Mesenchymal stem cell (in vitro differentiated cells and primary cell): ENCODE data around the gene OR10H3.

Source experiments
- DNase-seq: peaks from one replicate; pipeline ENCODE4 v3.0.0-alpha.2; 2013
- H2AFZ ChIP-seq: one replicate; pipeline ENCODE4 v1.6.1; 2013; ENCODE audit warnings: low read depth, mild to moderate bottlenecking, control low read depth, inconsistent platforms, low read length, moderate library complexity
- H2AK5ac ChIP-seq: 2 replicates; pipeline ENCODE4 v1.6.1; 2013; ENCODE audit warnings: low read length, moderate library complexity, mild to moderate bottlenecking, inconsistent platforms; ENCODE audit not compliant: severe bottlenecking
- H2BK120ac ChIP-seq: one replicate; pipeline ENCODE4 v1.6.1; 2013; ENCODE audit warnings: low read depth, mild to moderate bottlenecking, inconsistent platforms, low read length, moderate library complexity
- H2BK12ac ChIP-seq, 2 experiments: one replicate each; pipeline ENCODE4 v1.6.1; 2013; ENCODE audit warnings: inconsistent platforms in 2 of 2, low read length in 2 of 2, mild to moderate bottlenecking in 2 of 2, moderate library complexity in 2 of 2, control low read depth in 1 of 2
- H2BK15ac ChIP-seq: one replicate; pipeline ENCODE4 v1.6.1; 2013; ENCODE audit warnings: mild to moderate bottlenecking, low read depth, inconsistent platforms; ENCODE audit not compliant: poor library complexity, severe bottlenecking
- H2BK5ac ChIP-seq: 2 replicates; pipeline ENCODE4 v1.6.1; 2013; ENCODE audit warnings: low read depth, mild to moderate bottlenecking, low read length, control low read depth, inconsistent platforms; ENCODE audit not compliant: poor library complexity, severe bottlenecking
- H3K14ac ChIP-seq, 2 experiments: one replicate each; pipeline ENCODE4 v1.6.1; 2013; ENCODE audit warnings: inconsistent platforms in 2 of 2, low read length in 2 of 2, control low read depth in 1 of 2, mild to moderate bottlenecking in 1 of 2, moderate library complexity in 1 of 2
- H3K18ac ChIP-seq, 2 experiments: one replicate each; pipeline ENCODE4 v1.6.1; 2013; ENCODE audit warnings: inconsistent platforms in 2 of 2, low read length in 2 of 2, control low read depth in 1 of 2, low read depth in 1 of 2, mild to moderate bottlenecking in 1 of 2
- H3K23ac ChIP-seq, 2 experiments: one replicate each; pipeline ENCODE4 v1.6.1; 2013; ENCODE audit warnings: inconsistent platforms in 2 of 2, low read length in 2 of 2, mild to moderate bottlenecking in 2 of 2, moderate library complexity in 2 of 2, control low read depth in 1 of 2
- H3K27ac ChIP-seq: 2 replicates; pipeline ENCODE4 v1.5.1; 2013; ENCODE audit warnings: mild to moderate bottlenecking, moderate library complexity, low read length, control low read depth, inconsistent platforms; ENCODE audit not compliant: poor library complexity, severe bottlenecking
- H3K27me3 ChIP-seq, 2 experiments: 2 replicates each; pipeline versions ENCODE4 v1.6.1 to v1.7.0; 2013; ENCODE audit warnings: low read length in 2 of 2, mild to moderate bottlenecking in 2 of 2, moderate library complexity in 2 of 2, control low read depth in 1 of 2, inconsistent platforms in 1 of 2; ENCODE audit not compliant: control insufficient read depth in 1 of 2, insufficient read depth in 1 of 2
- H3K36me3 ChIP-seq, 2 experiments: 2 replicates each; pipeline versions ENCODE4 v1.6.1 to v1.7.0; 2013; ENCODE audit warnings: low read length in 2 of 2, control low read depth in 1 of 2, inconsistent platforms in 1 of 2, low read depth in 1 of 2, mild to moderate bottlenecking in 1 of 2; ENCODE audit not compliant: insufficient read depth in 2 of 2, control insufficient read depth in 1 of 2
- H3K4ac ChIP-seq, 2 experiments: one replicate each; pipeline ENCODE4 v1.6.1; 2013; ENCODE audit warnings: inconsistent platforms in 2 of 2, low read length in 2 of 2, mild to moderate bottlenecking in 2 of 2, moderate library complexity in 2 of 2, control low read depth in 1 of 2, low read depth in 1 of 2
- H3K4me1 ChIP-seq: 2 replicates; pipeline ENCODE4 v1.6.1; 2013; ENCODE audit warnings: low read depth, low read length, control low read depth; ENCODE audit not compliant: control insufficient read depth, insufficient read depth
- H3K4me2 ChIP-seq: 2 replicates; pipeline ENCODE4 v1.6.1; 2013; ENCODE audit warnings: low read length, mild to moderate bottlenecking, inconsistent platforms; ENCODE audit not compliant: poor library complexity, severe bottlenecking
- H3K4me3 ChIP-seq, 2 experiments: 2 replicates each; pipeline versions ENCODE4 v1.5.1 to v1.7.0; 2013; ENCODE audit warnings: low read length in 2 of 2, mild to moderate bottlenecking in 2 of 2, control low read depth in 1 of 2, low read depth in 1 of 2; ENCODE audit not compliant: insufficient read depth in 1 of 2
- H3K79me1 ChIP-seq: replicated peaks from 2 replicates; pipeline ENCODE4 v1.6.1; 2013; ENCODE audit warnings: mild to moderate bottlenecking, control low read depth, low read length, inconsistent platforms; ENCODE audit not compliant: poor library complexity, severe bottlenecking
- H3K9ac ChIP-seq: 2 replicates; pipeline ENCODE4 v1.7.0; 2013; ENCODE audit warnings: mild to moderate bottlenecking, low read length, moderate library complexity
- H3K9me3 ChIP-seq: 2 replicates; pipeline ENCODE4 v1.7.0; 2013; ENCODE audit warnings: mild to moderate bottlenecking, low read length; ENCODE audit not compliant: control insufficient read depth
- H4K8ac ChIP-seq: one replicate; pipeline ENCODE4 v1.6.1; 2013; ENCODE audit warnings: inconsistent platforms, mild to moderate bottlenecking, low read length, moderate library complexity
- H4K91ac ChIP-seq: one replicate; pipeline ENCODE4 v1.6.1; 2013; ENCODE audit warnings: mild to moderate bottlenecking, low read length, inconsistent platforms
- WGBS: methylation state at CpG from one replicate; pipeline ENCODE4 v1.1.7; 2013; ENCODE audit warnings: mixed read lengths; 5-methylcytosine and 5-hydroxymethylcytosine counted together

OR10H3 gene

GRCh38 chr19:15714638-15715037, 23.1 kb upstream of the OR10H3 start:
- H2AK5ac ChIP-seq, result no peak overlapping the region
- H3K27ac ChIP-seq, result no peak overlapping the region
- H2BK120ac ChIP-seq, result no peak overlapping the region
- H2BK15ac ChIP-seq, result no peak overlapping the region
- no peak overlapping the region for H4K8ac ChIP-seq
- H2AFZ ChIP-seq, result no peak overlapping the region
- no peak for DNase-seq
- no peaks in the 10 kb centered on the region for H3K4me1 ChIP-seq
- no peak overlapping the region for H3K4me3 ChIP-seq
- no peak overlapping the region for H2BK5ac ChIP-seq
- no peak overlapping the region for H3K23ac ChIP-seq
- H3K4ac ChIP-seq, result no peak overlapping the region
- H4K91ac ChIP-seq, result no peak overlapping the region
- H3K18ac ChIP-seq, result no peak overlapping the region
- H3K27me3 ChIP-seq, result no peaks in the 10 kb centered on the region
- WGBS, result 43% methylated on average over 3 of the region's 3 CpGs
- peaks cover 6% of the 10 kb centered on the region for H3K9me3 ChIP-seq
- H3K9ac ChIP-seq, result no peak overlapping the region
- no peaks in the 10 kb centered on the region for H3K79me1 ChIP-seq
- H3K4me2 ChIP-seq, result no peak overlapping the region
- H3K14ac ChIP-seq, result no peak overlapping the region
- H2BK12ac ChIP-seq, result no peak overlapping the region
- H3K36me3 ChIP-seq, result no peaks in the 10 kb centered on the region

GRCh38 chr19:15715642-15716041, 22.1 kb upstream of the OR10H3 start:
- H3K14ac ChIP-seq, result no peak overlapping the region
- H4K91ac ChIP-seq, result no peak overlapping the region
- H3K27ac ChIP-seq, result no peak overlapping the region
- H3K23ac ChIP-seq, result no peak overlapping the region
- H3K36me3 ChIP-seq, result no peaks in the 10 kb centered on the region
- H3K18ac ChIP-seq, result no peak overlapping the region
- H2BK15ac ChIP-seq, result no peak overlapping the region
- no peaks in the 10 kb centered on the region for H3K79me1 ChIP-seq
- H2AFZ ChIP-seq, result no peak overlapping the region
- no peak overlapping the region for H3K9ac ChIP-seq
- no peaks in the 10 kb centered on the region for H3K27me3 ChIP-seq
- peaks cover 6% of the 10 kb centered on the region for H3K9me3 ChIP-seq
- H2BK12ac ChIP-seq, result no peak overlapping the region
- H3K4me1 ChIP-seq, result no peaks in the 10 kb centered on the region
- no peak overlapping the region for H2BK5ac ChIP-seq
- no peak overlapping the region for H3K4ac ChIP-seq
- DNase-seq, result no peak
- WGBS, result 75% methylated on average over 1 of the region's 1 CpG
- no peak overlapping the region for H3K4me2 ChIP-seq
- no peak overlapping the region for H2BK120ac ChIP-seq
- no peak overlapping the region for H4K8ac ChIP-seq
- H2AK5ac ChIP-seq, result no peak overlapping the region
- no peak overlapping the region for H3K4me3 ChIP-seq

- Histone ChIP-seq H3K27ac (no peak overlapping the region), H4K8ac (no peak overlapping the region), H2BK120ac (no peak overlapping the region), H3K23ac (no peak overlapping the region), H2BK15ac (no peak overlapping the region), H2AK5ac (no peak overlapping the region), H3K4me2 (no peak overlapping the region), H4K91ac (no peak overlapping the region), H3K36me3 (no peaks in the 10 kb centered on the region), H3K18ac (no peak overlapping the region), H3K9me3 (no peaks in the 10 kb centered on the region), H2AFZ (no peak overlapping the region), H3K27me3 (no peaks in the 10 kb centered on the region), H2BK5ac (no peak overlapping the region), H3K4me1 (no peaks in the 10 kb centered on the region), H3K4ac (no peak overlapping the region), H3K79me1 (no peaks in the 10 kb centered on the region), H3K4me3 (no peak overlapping the region), H3K14ac (no peak overlapping the region), H3K9ac (no peak overlapping the region), H2BK12ac (no peak overlapping the region)
- WGBS, result 69% methylated on average over 6 of the region's 6 CpGs
- DNase-seq, result no peak
These were observed 20.0 kb upstream of the OR10H3 start for GRCh38 chr19:15717809-15718208.

- Histone ChIP-seq H3K27me3 (no peaks in the 10 kb centered on the region), H4K91ac (no peak overlapping the region), H3K4me2 (no peak overlapping the region), H3K4ac (no peak overlapping the region), H3K79me1 (no peaks in the 10 kb centered on the region), H2BK12ac (no peak overlapping the region), H2BK15ac (no peak overlapping the region), H2AFZ (no peak overlapping the region), H3K4me3 (no peak overlapping the region), H3K4me1 (no peaks in the 10 kb centered on the region), H2AK5ac (no peak overlapping the region), H3K9ac (no peak overlapping the region), H3K18ac (no peak overlapping the region), H3K23ac (no peak overlapping the region), H4K8ac (no peak overlapping the region), H3K36me3 (no peaks in the 10 kb centered on the region), H2BK5ac (no peak overlapping the region), H3K9me3 (no peaks in the 10 kb centered on the region), H3K27ac (no peak overlapping the region), H2BK120ac (no peak overlapping the region), H3K14ac (no peak overlapping the region)
- no peak for DNase-seq
- WGBS, result no CpG with 5 or more reads among the region's 1 CpG
These were observed 16.5 kb upstream of the OR10H3 start for GRCh38 chr19:15721268-15721667.
